H1 (cell line): ENCODE measurements around the gene OR56A3. TPM values are rescaled to one million over a fixed set of nuclear protein-coding genes. Genes with fewer than 3 reads are reported as not detected.

ENCODE experiments used
- CTCF ChIA-PET: fragments of 300-600 bp; sonication (Branson Sonifier 250); formaldehyde crosslinking; loops from one replicate; lab custom pipeline; 2021; ENCODE audit not compliant: partially characterized antibody; lab: Charles Lee
- POLR2A ChIA-PET: fragments of 300-600 bp; sonication (Branson Sonifier 250); formaldehyde crosslinking; loops from one replicate; lab custom pipeline; 2021; ENCODE audit warnings: inconsistent platforms; ENCODE audit not compliant: partially characterized antibody; lab: Charles Lee
- DNase-seq, 2 experiments: peaks; one replicate each; pipeline versions ENCODE4 v3.0.0 to v3.0.0-alpha.2; 2010 to 2022; ENCODE audit warnings: low spot score in 2 of 2, low read depth in 1 of 2, mixed read lengths in 1 of 2
- FAIRE-seq: peaks from 2 replicates; lab custom pipeline; 2011; peaks lifted over from hg19 to GRCh38; lab: Jason Lieb, UNC
- H2AFZ ChIP-seq: 2 replicates; pipeline ENCODE4 v1.8.1; 2012; ENCODE audit warnings: low read length, inconsistent platforms
- H2AK5ac ChIP-seq: 2 replicates; pipeline ENCODE4 v1.6.1; 2013; ENCODE audit warnings: low read depth, low read length
- H2BK120ac ChIP-seq: replicated peaks from 2 replicates; pipeline ENCODE3; 2013; ENCODE audit warnings: low read depth, low read length, inconsistent platforms
- H2BK12ac ChIP-seq: 2 replicates; pipeline ENCODE4 v1.6.1; 2013; ENCODE audit warnings: low read depth, low read length
- H2BK15ac ChIP-seq: 2 replicates; pipeline ENCODE4 v1.6.1; 2013; ENCODE audit warnings: low read length
- H2BK20ac ChIP-seq: 2 replicates; pipeline ENCODE4 v1.6.1; 2013; ENCODE audit warnings: low read length
- H2BK5ac ChIP-seq: 2 replicates; pipeline ENCODE4 v1.6.1; 2013; ENCODE audit warnings: low read depth, low read length
- H3K14ac ChIP-seq: 2 replicates; pipeline ENCODE4 v1.6.1; 2013; ENCODE audit warnings: inconsistent platforms; ENCODE audit not compliant: insufficient read length
- H3K18ac ChIP-seq: 2 replicates; pipeline ENCODE4 v1.6.1; 2013; ENCODE audit warnings: low read length; ENCODE audit errors: extremely low read depth
- H3K23ac ChIP-seq: 2 replicates; pipeline ENCODE4 v1.6.1; 2013; ENCODE audit warnings: inconsistent platforms; ENCODE audit not compliant: insufficient read length
- H3K23me2 ChIP-seq: 2 replicates; pipeline ENCODE4 v1.6.1; 2013; ENCODE audit warnings: low read depth, low read length
- H3K27ac ChIP-seq: 2 replicates; pipeline ENCODE4 v1.6.1; 2011; ENCODE audit warnings: low read depth, low read length, inconsistent platforms
- H3K27me3 ChIP-seq, 4 experiments: replicated peaks in 1 of 4; 1 replicate in 1 of 4; 2 replicates in 3 of 4; pipeline versions ENCODE4 v1.6.1 to v1.8.1; 2011 to 2013; ENCODE audit warnings: low read length in 3 of 4, mild to moderate bottlenecking in 3 of 4, inconsistent platforms in 2 of 4, mixed read lengths in 2 of 4, moderate library complexity in 1 of 4; ENCODE audit not compliant: control insufficient read depth in 3 of 4, insufficient read depth in 3 of 4; ENCODE audit errors: extremely low read depth in 1 of 4
- H3K36me3 ChIP-seq, 4 experiments: 2 replicates each; pipeline versions ENCODE4 v1.6.1 to v1.8.1; 2011 to 2013; ENCODE audit warnings: mild to moderate bottlenecking in 4 of 4, low read length in 3 of 4, moderate library complexity in 2 of 4, control low read depth in 1 of 4, inconsistent platforms in 1 of 4; ENCODE audit not compliant: insufficient read depth in 4 of 4, control insufficient read depth in 2 of 4
- H3K4ac ChIP-seq: replicated peaks from 2 replicates; pipeline ENCODE3; 2013; ENCODE audit warnings: low read length, low read depth, mixed read lengths, inconsistent platforms; ENCODE audit not compliant: insufficient read length
- H3K4me1 ChIP-seq, 4 experiments: replicated peaks in 1 of 4; 1 replicate in 1 of 4; 2 replicates in 3 of 4; pipeline versions ENCODE4 v1.6.1 to v1.8.1; 2011 to 2013; ENCODE audit warnings: low read length in 3 of 4, inconsistent platforms in 2 of 4, mixed read lengths in 1 of 4; ENCODE audit not compliant: insufficient read depth in 4 of 4, control insufficient read depth in 3 of 4
- H3K4me2 ChIP-seq, 2 experiments: 2 replicates each; pipeline versions ENCODE4 v1.6.1 to v1.8.1; 2011 to 2013; ENCODE audit warnings: low read depth in 2 of 2, low read length in 2 of 2, control low read depth in 1 of 2, inconsistent platforms in 1 of 2, mild to moderate bottlenecking in 1 of 2; ENCODE audit not compliant: insufficient read depth in 1 of 2
- H3K4me3 ChIP-seq, 4 experiments: fragments of 200-600, 300-600 bp in 1 of 4; sonication (generic), shearing (Covaris generic), sonication (Bioruptor Twin) in 1 of 4; 2 replicates each; pipeline versions ENCODE4 v1.5.1 to v1.8.1; 2011 to 2016; ENCODE audit warnings: low read length in 4 of 4, low read depth in 3 of 4, control low read depth in 2 of 4, inconsistent platforms in 2 of 4, mild to moderate bottlenecking in 2 of 4, mixed read lengths in 1 of 4, moderate library complexity in 1 of 4; ENCODE audit not compliant: insufficient read depth in 2 of 4; ENCODE audit errors: extremely low read depth in 1 of 4
- H3K56ac ChIP-seq: replicated peaks from 2 replicates; pipeline ENCODE3; 2013; ENCODE audit warnings: low read depth, mild to moderate bottlenecking, mixed read lengths, low read length, inconsistent platforms; ENCODE audit not compliant: insufficient read length
- H3K79me1 ChIP-seq: 2 replicates; pipeline ENCODE4 v1.6.1; 2013; ENCODE audit warnings: low read depth, low read length, control low read depth
- H3K79me2 ChIP-seq, 2 experiments: 2 replicates each; pipeline versions ENCODE4 v1.6.1 to v1.8.1; 2012 to 2013; ENCODE audit warnings: low read length in 2 of 2, mild to moderate bottlenecking in 2 of 2, inconsistent platforms in 1 of 2; ENCODE audit not compliant: insufficient read depth in 2 of 2, control insufficient read depth in 1 of 2
- H3K9ac ChIP-seq, 4 experiments: replicated peaks in 1 of 4; 1 replicate in 1 of 4; 2 replicates in 3 of 4; pipeline versions ENCODE4 v1.6.1 to v1.8.1; 2011 to 2013; ENCODE audit warnings: low read depth in 3 of 4, low read length in 3 of 4, control low read depth in 2 of 4, mild to moderate bottlenecking in 2 of 4, moderate library complexity in 2 of 4, inconsistent platforms in 1 of 4; ENCODE audit errors: extremely low read depth in 1 of 4
- H3K9me3 ChIP-seq, 2 experiments: 2 replicates each; pipeline versions ENCODE4 v1.6.1 to v1.8.1; 2012 to 2013; ENCODE audit warnings: mild to moderate bottlenecking in 2 of 2, moderate library complexity in 2 of 2, control low read depth in 1 of 2, inconsistent platforms in 1 of 2, low read depth in 1 of 2, low read length in 1 of 2, mixed read lengths in 1 of 2; ENCODE audit not compliant: insufficient read depth in 2 of 2
- H4K20me1 ChIP-seq, 2 experiments: replicated peaks in 1 of 2; 2 replicates each; pipeline versions ENCODE3 to v1.8.1; 2011 to 2013; ENCODE audit warnings: inconsistent platforms in 2 of 2, low read length in 2 of 2, mild to moderate bottlenecking in 1 of 2; ENCODE audit not compliant: insufficient read depth in 2 of 2, control insufficient read depth in 1 of 2
- H4K5ac ChIP-seq: 2 replicates; pipeline ENCODE4 v1.6.1; 2013; ENCODE audit warnings: low read length, low read depth, mixed read lengths, inconsistent platforms; ENCODE audit not compliant: insufficient read length
- H4K8ac ChIP-seq: 2 replicates; pipeline ENCODE4 v1.8.0; 2013; ENCODE audit warnings: mild to moderate bottlenecking, moderate library complexity, low read length, inconsistent platforms; ENCODE audit not compliant: insufficient read depth; ENCODE audit errors: extremely low read depth
- H4K91ac ChIP-seq: replicated peaks from 2 replicates; pipeline ENCODE3; 2013; ENCODE audit warnings: low read length, mixed read lengths, inconsistent platforms; ENCODE audit not compliant: insufficient read length
- CBX8 ChIP-seq: fragments of 300-800, 300-1000 bp; sonication (generic); IDR thresholded peaks from 2 replicates; pipeline ENCODE4 v1.7.1; 2016; ENCODE audit warnings: low read depth, low read length, borderline replicate concordance
- CHD1 ChIP-seq: IDR thresholded peaks from 2 replicates; pipeline ENCODE4 v1.6.1; 2012; ENCODE audit warnings: low read depth, low read length, improper control_type of control experiment
- CTBP2 ChIP-seq: IDR thresholded peaks from 2 replicates; pipeline ENCODE4 v1.7.0; 2011; ENCODE audit warnings: borderline replicate concordance, mild to moderate bottlenecking, moderate library complexity, mixed read lengths, low read length; ENCODE audit not compliant: insufficient read depth, insufficient read length
- EGR1 ChIP-seq: IDR thresholded peaks from 2 replicates; pipeline ENCODE4 v1.6.1; 2011; ENCODE audit warnings: low read depth, low read length, borderline replicate concordance
- GTF2F1 ChIP-seq: IDR thresholded peaks from 2 replicates; pipeline ENCODE4 v1.6.1; 2012; ENCODE audit warnings: low read depth, low read length, improper control_type of control experiment, borderline replicate concordance
- JUND ChIP-seq: IDR thresholded peaks from 2 replicates; pipeline ENCODE4 v1.6.1; 2011; ENCODE audit warnings: mild to moderate bottlenecking, improper control_type of control experiment, low read length
- KDM4A ChIP-seq: IDR thresholded peaks from one replicate; pipeline ENCODE4 v1.7.1; 2012; ENCODE audit warnings: low read depth, mild to moderate bottlenecking, moderate library complexity, low read length, inconsistent platforms; ENCODE audit not compliant: severe bottlenecking
- KDM5A ChIP-seq: fragments of 200-600 bp; IDR thresholded peaks from 2 replicates; pipeline ENCODE4 v1.7.1; 2012; ENCODE audit warnings: mild to moderate bottlenecking, low read length, inconsistent platforms, mixed read lengths
- NANOG ChIP-seq: IDR thresholded peaks from 2 replicates; pipeline ENCODE4 v1.6.1; 2011; ENCODE audit warnings: low read length, low read depth, mild to moderate bottlenecking, inconsistent platforms; ENCODE audit not compliant: insufficient read depth, poor library complexity, severe bottlenecking
- POU5F1 ChIP-seq: IDR thresholded peaks from 2 replicates; pipeline ENCODE4 v1.6.1; 2011; ENCODE audit warnings: low read depth, mild to moderate bottlenecking, low read length, moderate library complexity
- RBBP5 ChIP-seq: IDR thresholded peaks from 2 replicates; pipeline ENCODE4 v1.7.1; 2012; ENCODE audit warnings: low read depth, mild to moderate bottlenecking, inconsistent platforms, low read length, moderate library complexity, borderline replicate concordance
- RFX5 ChIP-seq: IDR thresholded peaks from 2 replicates; pipeline ENCODE4 v1.6.1; 2011; ENCODE audit warnings: low read depth, low read length, improper control_type of control experiment, borderline replicate concordance
- SIRT6 ChIP-seq: IDR thresholded peaks from one replicate; pipeline ENCODE4 v1.7.1; 2012; ENCODE audit warnings: low read length, inconsistent platforms
- SIX5 ChIP-seq: IDR thresholded peaks from 2 replicates; pipeline ENCODE4 v1.6.1; 2011; ENCODE audit warnings: mild to moderate bottlenecking, low read depth, low read length
- TAF7 ChIP-seq: optimal IDR thresholded peaks from 2 replicates; pipeline ENCODE3; 2011; ENCODE audit warnings: low read depth, mild to moderate bottlenecking, inconsistent platforms, low read length, moderate library complexity, borderline replicate concordance
- WGBS, 2 experiments: shearing (Covaris generic) in 1 of 2; methylation state at CpG; one replicate each; pipeline versions ENCODE4 v1.1.6 to v1.1.7; 2013 to 2015; ENCODE audit warnings: low lambda C conversion rate in 2 of 2, mixed read lengths in 2 of 2, inconsistent platforms in 1 of 2, low coverage in 1 of 2, missing lambda C conversion rate in 1 of 2; ENCODE audit not compliant: insufficient replicate concordance in 2 of 2, insufficient coverage in 1 of 2, insufficient read length in 1 of 2; ENCODE audit errors: extremely low coverage in 1 of 2, missing lambda C conversion rate in 1 of 2; 5-methylcytosine and 5-hydroxymethylcytosine counted together
- polyA plus RNA-seq, 7 experiments: library from polyadenylated mRNA; depleted of rRNA in 3 of 7; stranded (reverse) in 5 of 7; unstranded in 2 of 7; fragments of >200 nt in 5 of 7; fragments of 200-250 nt in 2 of 7; gene quantifications; 1 replicate in 5 of 7; 2 replicates in 1 of 7; 4 replicates in 1 of 7; pipeline versions ENCODE4 v1.2.1 to v1.2.3, GENCODE V29; 2011 to 2013; ENCODE audit warnings: missing spikeins in 2 of 7, mixed read lengths in 2 of 7
- total RNA-seq: library from RNA; stranded (reverse); fragmentation: NEBNext Ultra II Directional; extraction: Animal tissue kit (Norgen Biotek cat#: 25700); gene quantifications from 2 replicates; pipeline ENCODE4 v1.2.1, GENCODE V29; 2021

Gene OR56A3
- total and polyA plus RNA-seq, 2 of the 8 experiments (the other 6 are each of a cell fraction or from before 2014, with no cell fraction given): not detected

DNA sequence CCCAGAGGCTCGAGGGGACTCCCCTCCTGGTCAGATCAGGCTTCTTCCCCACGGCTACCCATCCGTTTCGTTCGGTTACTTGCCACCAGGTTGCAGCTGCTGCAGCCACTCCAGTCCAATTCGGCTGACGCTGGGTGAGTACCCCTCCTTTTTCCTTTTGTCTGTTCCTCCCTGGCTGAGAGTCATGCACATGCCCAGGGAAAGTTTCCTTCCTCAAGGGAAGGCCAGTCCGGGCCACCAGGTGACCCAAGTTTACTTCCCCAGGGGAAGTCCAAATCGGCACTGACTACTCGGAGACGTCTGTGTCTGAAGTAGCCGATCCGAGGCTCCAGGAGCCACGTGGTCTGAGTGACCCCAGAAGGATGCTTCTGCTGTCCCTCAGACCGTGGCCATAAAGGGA lies 13.2 kb upstream of the OR56A3 start:
- Histone ChIP-seq H2BK5ac (no peak overlapping the region), H4K91ac (no peak overlapping the region), H2BK120ac (no peak overlapping the region), H3K4me1 (no peaks in the 10 kb centered on the region), H3K4me3 (no peak overlapping the region), H4K5ac (no peak overlapping the region), H3K9me3 (peaks cover 0 to 10% of the 10 kb centered on the region in 2 experiments; a peak in 2 of 4 replicates), H3K56ac (no peak overlapping the region), H3K4me2 (no peak overlapping the region), H3K4ac (no peak overlapping the region), H2AK5ac (no peak overlapping the region), H2AFZ (no peak overlapping the region), H4K8ac (no peak overlapping the region), H3K18ac (no peak overlapping the region), H3K14ac (no peak overlapping the region), H2BK12ac (no peak overlapping the region), H3K9ac (no peak overlapping the region), H4K20me1 (no peaks in the 10 kb centered on the region), H2BK20ac (no peak overlapping the region), H3K79me1 (no peaks in the 10 kb centered on the region), H3K36me3 (no peaks in the 10 kb centered on the region), H3K27ac (no peak overlapping the region), H3K23me2 (0 out of 2 replicates have a peak, but pooled peaks cover 1% of the 10 kb centered on the region), H3K27me3 (no peaks in the 10 kb centered on the region; a peak in 2 of 7 replicates), H3K79me2 (no peaks in the 10 kb centered on the region), H2BK15ac (no peak overlapping the region), H3K23ac (no peak overlapping the region)
- ChIA-PET POLR2A (no interaction called here), CTCF (no interaction called here)
- 79% methylated on average over 10 of the region's 15 CpGs; no CpG with 5 or more reads in 1 of the 2 experiments for WGBS, 2 experiments
- FAIRE-seq: no peak
- no peak for DNase-seq
- TF ChIP-seq RFX5 (no peak), POU5F1 (no peak), JUND (no peak), SIX5 (no peak), RBBP5 (no peak), KDM5A (no peak), SIRT6 (no peak), CHD1 (no peak), TAF7 (no peak), KDM4A (no peak), CBX8 (no peak), EGR1 (no peak), CTBP2 (no peak), NANOG (no peak), GTF2F1 (no peak)
